T-helper 9 cell (primary cell): ENCODE data around the gene SLC7A7.
A peak's percentile ranks its signal among the peaks of the same experiment; 100 is the strongest.
"Not testable (repeated sequence)": the region's sequence is repeated elsewhere in the genome, so short reads cannot be mapped to it uniquely, and the experiment has no call there.

ENCODE experiments used
- DNase-seq: peaks from one replicate; pipeline ENCODE4 v3.0.0-alpha.2; 2020

The SLC7A7 gene

GRCh38 chr14:22786685-22787084 is 28.6 kb downstream of the SLC7A7 start:
- DNase-seq: no peak

GRCh38 chr14:22781301-22781991 is 33.8 kb downstream of the SLC7A7 start:
- no peak for DNase-seq

- DNase-seq: no peak
Observed at GRCh38 chr14:22780941-22781300, 34.3 kb downstream of the SLC7A7 start.

- DNase-seq: no peak
Observed at GRCh38 chr14:22780105-22780679, 35.0 kb downstream of the SLC7A7 start.

- no peak for DNase-seq
Observed at GRCh38 chr14:22778084-22778483, 37.2 kb downstream of the SLC7A7 start.

GRCh38 chr14:22776849-22777248 is 38.4 kb downstream of the SLC7A7 start:
- not testable (repeated sequence) for DNase-seq

- DNase-seq: no peak
Observed at GRCh38 chr14:22776215-22776614, 39.0 kb downstream of the SLC7A7 start.

GRCh38 chr14:22774011-22774706 is 41.1 kb downstream of the SLC7A7 start:
- no peak for DNase-seq

GRCh38 chr14:22773162-22774010 is 41.8 kb downstream of the SLC7A7 start:
- no peak for DNase-seq

GRCh38 chr14:22772725-22773124 is 42.5 kb downstream of the SLC7A7 start:
- DNase-seq: no peak

GRCh38 chr14:22770481-22771187 is 44.6 kb downstream of the SLC7A7 start:
- no peak for DNase-seq

GRCh38 chr14:22769369-22769768 is 45.9 kb downstream of the SLC7A7 start:
- no peak for DNase-seq

- DNase-seq: no peak
Observed at GRCh38 chr14:22768947-22769346, 46.3 kb downstream of the SLC7A7 start.

GRCh38 chr14:22767323-22767589 is 48.0 kb downstream of the SLC7A7 start:
- DNase-seq: no peak

- peak; percentile 90 for DNase-seq
Observed at GRCh38 chr14:22766457-22767322, 48.5 kb downstream of the SLC7A7 start, which contains the start of gene OXA1L. Gene OXA1L (plus strand): TSS chr14:22766688. CDS start chr14:22766702, 14 bp downstream.

GRCh38 chr14:22764382-22764781 is 50.9 kb downstream of the SLC7A7 start:
- no peak for DNase-seq

- no peak for DNase-seq
Observed at GRCh38 chr14:22761734-22762133, 53.5 kb downstream of the SLC7A7 start.

- DNase-seq: not testable (repeated sequence)
Observed at GRCh38 chr14:22757972-22758650, 57.1 kb downstream of the SLC7A7 start.

GRCh38 chr14:22753586-22753985 is 61.6 kb downstream of the SLC7A7 start:
- DNase-seq: no peak

- no peak for DNase-seq
Observed at GRCh38 chr14:22752422-22752821, 62.8 kb downstream of the SLC7A7 start.

GRCh38 chr14:22748631-22749068 is 66.6 kb downstream of the SLC7A7 start:
- no peak for DNase-seq
